MM.1S (cell line): ENCODE results near the gene TSPAN33.

Experiments
- EZH2 ChIP-seq: fragments of 300-600 bp; sonication (generic); optimal IDR thresholded peaks from 2 replicates; pipeline ENCODE3; 2017; ENCODE audit warnings: low read depth, mild to moderate bottlenecking, antibody characterized with exemption, low read length, mixed read lengths
- TF ChIP-seq, protein P1 (sequence below): fragments of 300-600 bp; sonication (generic); IDR thresholded peaks from 2 replicates; pipeline ENCODE4 v1.5.1; 2016; ENCODE audit warnings: antibody characterized with exemption, low read length, mixed read lengths

DNA sequence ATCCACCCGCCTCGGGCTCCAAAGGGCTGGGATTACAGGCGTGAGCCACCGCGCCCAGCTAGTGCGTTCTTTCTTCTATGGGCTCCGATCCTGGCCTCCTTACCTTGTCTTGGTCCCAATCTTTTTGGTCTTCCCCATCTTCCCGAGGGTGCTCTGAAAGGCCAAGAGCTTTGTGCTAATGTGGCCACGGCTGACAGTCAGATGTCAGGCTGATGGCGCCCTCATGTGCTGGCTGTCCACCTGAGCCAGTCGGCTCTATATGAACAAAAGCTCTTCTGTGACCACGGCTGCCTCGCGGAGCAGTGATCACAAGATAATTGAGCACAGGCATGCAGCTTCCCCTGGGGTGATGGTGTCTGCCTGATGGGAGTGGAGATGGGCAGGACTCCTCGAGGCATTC, 69.3 kb downstream of the TSPAN33 start:
- TF ChIP-seq, protein P1, sequence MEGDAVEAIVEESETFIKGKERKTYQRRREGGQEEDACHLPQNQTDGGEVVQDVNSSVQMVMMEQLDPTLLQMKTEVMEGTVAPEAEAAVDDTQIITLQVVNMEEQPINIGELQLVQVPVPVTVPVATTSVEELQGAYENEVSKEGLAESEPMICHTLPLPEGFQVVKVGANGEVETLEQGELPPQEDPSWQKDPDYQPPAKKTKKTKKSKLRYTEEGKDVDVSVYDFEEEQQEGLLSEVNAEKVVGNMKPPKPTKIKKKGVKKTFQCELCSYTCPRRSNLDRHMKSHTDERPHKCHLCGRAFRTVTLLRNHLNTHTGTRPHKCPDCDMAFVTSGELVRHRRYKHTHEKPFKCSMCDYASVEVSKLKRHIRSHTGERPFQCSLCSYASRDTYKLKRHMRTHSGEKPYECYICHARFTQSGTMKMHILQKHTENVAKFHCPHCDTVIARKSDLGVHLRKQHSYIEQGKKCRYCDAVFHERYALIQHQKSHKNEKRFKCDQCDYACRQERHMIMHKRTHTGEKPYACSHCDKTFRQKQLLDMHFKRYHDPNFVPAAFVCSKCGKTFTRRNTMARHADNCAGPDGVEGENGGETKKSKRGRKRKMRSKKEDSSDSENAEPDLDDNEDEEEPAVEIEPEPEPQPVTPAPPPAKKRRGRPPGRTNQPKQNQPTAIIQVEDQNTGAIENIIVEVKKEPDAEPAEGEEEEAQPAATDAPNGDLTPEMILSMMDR = peak; percentile 43
- TF ChIP-seq EZH2 = no peak
